Globus pallidus (tissue), 1 donor: ENCODE results near the gene USP47.

ENCODE experiments used
- DNase-seq: peaks from one replicate; pipeline ENCODE4 v3.0.0-alpha.2; 2015; ENCODE audit warnings: low spot score

Gene USP47

GRCh38 chr11:11864803-11865202 is 23.0 kb downstream of the USP47 start:
- DNase-seq: no peak

DNA sequence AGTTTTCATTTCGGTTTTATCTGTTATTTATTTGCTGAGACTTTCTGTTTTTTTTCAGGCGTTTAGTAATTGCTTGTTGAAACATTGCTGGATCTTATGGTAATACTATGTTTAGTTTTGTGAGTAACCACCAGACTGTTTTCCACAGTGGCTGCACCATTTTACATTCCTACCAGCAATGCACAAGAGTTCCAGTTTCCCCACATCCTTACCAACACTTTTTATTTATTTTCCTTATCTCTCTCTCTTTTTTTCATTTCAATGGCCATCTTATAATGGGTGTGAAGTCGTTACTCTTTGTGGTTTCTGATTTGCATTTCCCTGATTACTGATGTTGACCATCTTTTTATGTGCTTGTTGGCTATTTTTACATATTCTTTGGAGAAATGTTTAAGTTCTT is 23.7 kb downstream of the USP47 start:
- no peak for DNase-seq

GRCh38 chr11:11866203-11866602 is 24.4 kb downstream of the USP47 start:
- DNase-seq: no peak

GRCh38 chr11:11867720-11868119 is 25.9 kb downstream of the USP47 start:
- no peak for DNase-seq

- DNase-seq: no peak
Observed at GRCh38 chr11:11871991-11872401, 30.2 kb downstream of the USP47 start.

- DNase-seq: no peak
Observed at GRCh38 chr11:11876458-11876857, 34.7 kb downstream of the USP47 start.

- no peak for DNase-seq
Observed at GRCh38 chr11:11880179-11880578, 38.4 kb downstream of the USP47 start.

- DNase-seq: no peak
Observed at GRCh38 chr11:11882539-11882938, 40.8 kb downstream of the USP47 start.

- no peak for DNase-seq
Observed at GRCh38 chr11:11884351-11884750, 42.6 kb downstream of the USP47 start.

- DNase-seq: no peak
Observed at GRCh38 chr11:11884774-11885481, 43.2 kb downstream of the USP47 start.

GRCh38 chr11:11894486-11894885 is 52.7 kb downstream of the USP47 start:
- no peak for DNase-seq

DNA sequence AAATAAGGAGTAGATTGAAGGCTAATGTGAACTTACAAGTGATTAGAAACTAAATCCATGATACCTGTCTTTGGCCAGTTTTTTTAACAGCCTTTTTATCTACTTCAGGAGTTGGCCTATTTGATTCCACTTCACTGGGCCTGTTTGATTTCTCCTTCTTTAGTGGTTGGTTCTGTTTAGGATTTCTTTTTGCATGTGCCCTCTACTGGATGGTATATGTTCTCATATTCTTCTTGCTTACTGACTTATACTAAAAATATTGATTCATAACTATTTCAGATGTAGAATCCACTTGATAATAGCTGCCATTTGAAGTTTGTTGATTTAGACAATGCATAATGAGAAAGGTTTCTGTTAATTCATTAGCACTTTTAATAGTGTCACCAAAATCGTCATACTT is 53.9 kb downstream of the USP47 start:
- DNase-seq: no peak

- no peak for DNase-seq
Observed at GRCh38 chr11:11898648-11899047, 56.9 kb downstream of the USP47 start.

DNA sequence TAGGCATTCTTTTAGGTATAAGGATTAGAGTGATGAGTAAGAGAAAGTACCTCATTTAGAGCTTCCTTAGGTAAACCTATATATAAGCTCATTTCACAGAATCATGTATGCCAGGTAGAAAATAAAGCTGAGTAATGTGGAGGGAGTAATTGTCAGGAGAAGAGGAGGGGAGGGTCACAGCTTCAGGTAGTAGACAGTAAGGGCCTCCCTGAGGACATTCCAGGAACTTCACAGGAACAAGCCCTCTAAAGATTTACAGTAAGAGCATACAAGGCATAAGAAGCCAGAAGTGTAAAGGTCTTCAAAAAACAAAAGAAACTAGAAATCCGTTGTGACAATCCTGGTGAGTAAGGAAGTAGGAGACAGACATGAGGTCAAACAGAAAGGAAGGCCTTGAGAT is 57.6 kb downstream of the USP47 start:
- no peak for DNase-seq

DNA sequence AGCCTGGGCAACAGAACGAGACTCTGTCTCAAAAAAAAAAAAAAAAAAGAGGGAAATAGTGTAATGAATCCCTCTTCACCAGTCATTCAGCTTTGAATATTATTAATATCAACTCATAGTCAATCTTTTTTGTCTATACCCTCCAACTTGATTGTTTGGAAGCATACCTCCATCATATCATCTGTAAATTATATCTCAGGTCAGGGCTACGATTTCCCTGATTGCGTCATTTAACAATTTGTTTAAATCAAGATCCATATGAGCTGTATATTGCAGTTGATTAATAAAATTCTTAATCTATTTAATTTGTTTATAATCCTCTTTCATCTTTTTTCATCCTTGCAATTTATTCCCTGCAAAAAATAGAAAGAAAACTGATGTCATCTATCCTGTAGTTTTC is 60.2 kb downstream of the USP47 start:
- DNase-seq: no peak

- DNase-seq: no peak
Observed at GRCh38 chr11:11909727-11910126, 68.0 kb downstream of the USP47 start.

- DNase-seq: no peak
Observed at GRCh38 chr11:11910541-11910940, 68.8 kb downstream of the USP47 start.

DNA sequence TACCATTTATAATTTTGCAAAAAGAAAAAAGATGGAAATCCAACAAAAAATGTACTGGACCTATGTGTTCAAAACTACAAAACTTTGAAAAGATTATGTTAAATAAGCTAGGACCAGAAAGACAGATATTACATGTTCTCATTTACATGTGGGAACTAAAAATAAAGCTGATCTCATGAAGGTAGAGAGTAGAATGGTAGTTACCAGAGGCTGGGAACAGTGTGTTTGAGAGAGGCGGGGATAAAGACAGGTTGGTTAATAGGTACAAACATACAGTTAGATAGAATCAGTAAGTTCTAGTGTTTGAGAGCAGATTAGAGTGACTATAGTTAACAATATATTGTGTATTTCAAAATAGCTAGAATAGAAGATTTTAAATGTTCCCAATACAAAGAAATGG is 71.6 kb downstream of the USP47 start:
- no peak for DNase-seq

- no peak for DNase-seq
Observed at GRCh38 chr11:11915625-11916024, 73.9 kb downstream of the USP47 start.

DNA sequence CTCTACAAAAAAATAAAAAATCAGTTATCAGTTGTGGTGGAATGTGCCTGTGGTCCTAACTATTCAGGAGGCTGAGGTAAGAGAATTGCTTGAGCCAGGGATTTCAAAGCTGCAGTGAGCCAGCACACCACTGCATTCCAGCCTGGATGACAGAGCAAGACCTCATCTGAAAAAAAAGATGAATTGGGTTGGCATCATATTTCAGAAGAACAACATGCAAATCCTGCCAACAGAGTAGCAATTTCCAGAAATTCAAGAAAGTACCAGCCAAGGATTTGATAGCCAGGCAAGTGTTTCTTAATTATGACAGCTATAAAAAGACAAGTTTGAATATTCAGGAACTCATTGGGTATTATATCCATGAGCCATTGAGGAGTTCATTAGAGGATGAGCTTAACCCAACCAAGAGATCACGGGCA is 75.2 kb downstream of the USP47 start:
- DNase-seq: no peak

- DNase-seq: no peak
Observed at GRCh38 chr11:11923828-11924227, 82.1 kb downstream of the USP47 start.

DNA sequence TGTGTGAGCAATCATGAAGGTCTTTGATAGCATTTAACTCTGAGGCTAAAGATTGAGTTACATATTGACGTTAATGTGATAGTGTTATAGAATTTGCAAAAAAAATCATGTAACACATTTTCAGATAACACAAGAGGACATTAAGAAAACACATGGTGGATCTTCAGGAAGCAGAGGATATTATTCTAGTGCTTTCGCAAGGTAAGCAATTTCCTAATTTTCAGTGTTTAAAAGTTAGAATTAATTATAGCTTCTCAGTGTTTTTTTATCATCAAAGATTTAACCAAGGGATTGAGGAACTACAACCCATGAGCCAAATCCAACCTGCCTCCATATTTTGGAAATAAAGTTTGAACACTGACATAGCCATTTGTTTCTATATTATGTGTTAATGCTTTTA is 88.1 kb downstream of the USP47 start:
- no peak for DNase-seq

DNA sequence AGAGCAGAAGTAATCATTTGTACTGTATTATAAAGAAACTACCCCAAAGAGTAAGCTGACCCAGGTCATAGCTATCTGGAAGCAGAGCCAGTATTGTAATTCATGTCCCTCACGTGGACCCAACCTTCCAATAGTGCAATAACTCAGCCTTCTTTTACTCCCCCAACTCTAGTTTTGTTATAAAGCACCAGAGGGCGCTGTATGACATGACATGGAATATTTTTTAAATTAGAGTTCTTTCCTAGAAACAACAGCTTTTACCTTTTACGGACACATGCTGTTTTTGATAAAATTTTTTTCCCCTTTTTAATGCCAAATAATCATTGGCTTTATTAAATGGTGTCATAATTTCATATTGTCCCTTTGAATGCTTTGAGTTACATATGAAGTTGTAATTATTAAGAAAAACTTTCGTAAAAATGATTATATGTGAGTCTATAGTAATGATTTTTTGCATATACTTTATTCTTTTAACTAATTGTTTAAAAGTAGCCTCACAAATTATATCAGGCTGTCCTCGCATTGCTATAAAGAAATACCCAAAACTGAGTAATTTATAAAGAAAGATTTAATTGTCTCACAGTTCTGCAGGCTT is 89.8 kb downstream of the USP47 start:
- peak; percentile 51 for DNase-seq

DNA sequence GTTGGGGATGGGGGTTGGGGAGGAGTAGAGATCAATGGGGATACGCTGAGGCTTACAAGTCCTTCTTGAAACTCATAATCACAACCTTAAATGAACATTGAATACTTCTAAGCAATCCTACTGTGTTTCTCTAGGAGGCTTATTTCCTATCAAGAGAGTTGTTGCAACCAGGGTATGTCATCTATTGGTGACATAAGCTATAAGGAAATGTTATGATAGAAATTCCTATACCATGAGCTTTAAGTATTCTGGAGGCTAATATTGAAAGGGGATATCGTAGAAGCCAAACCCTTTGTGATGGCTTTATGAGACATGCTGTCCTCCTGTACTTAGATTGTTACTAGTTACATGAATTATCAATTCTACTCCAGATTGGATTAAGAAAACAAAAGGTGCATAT is 93.8 kb downstream of the USP47 start:
- no peak for DNase-seq
